ENCODE results near the gene RECQL5.

- TF ChIP-seq EZH2 (IDR thresholded peaks at IDR 0.05; ENCODE audit: borderline replicate concordance, insufficient read depth, low read length, poor library complexity, severe bottlenecking) (no peak), RAD21 (conservative IDR thresholded peaks at IDR 0.05) (no peak)
Measured at GRCh38 chr17:75640556-75641119, 26.3 kb downstream of the RECQL5 start.

Data from neural cell (in vitro differentiated cells).